GM21515 (cell line): ENCODE results near the gene CCDC77.

ENCODE experiments used
- ATAC-seq: cut with Tn5 transposase; IDR thresholded peaks from one replicate; pipeline ENCODE4 v1.9.1; 2021; ENCODE audit not compliant: unreplicated experiment

The CCDC77 gene

DNA sequence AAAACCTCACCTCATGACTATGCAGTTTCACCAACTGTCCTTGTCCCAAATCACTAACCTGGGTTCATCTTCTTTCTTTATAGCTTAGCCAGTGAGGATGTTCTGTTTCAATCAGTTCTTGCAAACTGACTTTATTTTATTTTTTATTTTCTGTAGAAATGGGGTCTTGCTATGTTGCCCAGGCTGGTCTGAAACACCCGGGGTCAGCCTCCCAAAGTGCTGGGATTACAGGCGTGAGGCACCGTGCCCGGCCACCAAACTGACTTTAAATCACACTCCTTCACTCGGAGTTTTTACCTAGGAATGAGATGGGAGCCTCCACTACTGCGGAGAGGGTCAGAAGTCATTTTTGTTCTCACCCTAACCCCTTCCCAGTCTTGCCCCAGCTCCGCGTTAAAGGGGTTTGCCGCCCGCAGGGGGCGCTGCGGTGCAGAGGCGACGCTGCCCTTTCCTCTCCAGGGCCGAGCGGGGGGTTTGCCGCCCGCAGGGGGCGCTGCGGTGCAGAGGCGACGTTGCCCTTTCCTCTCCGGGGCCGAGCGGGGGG, 51.3 kb downstream of the CCDC77 start:
- ATAC-seq, result no peak

- no peak for ATAC-seq
Observed at GRCh38 chr12:454833-455232, 53.4 kb downstream of the CCDC77 start.

DNA sequence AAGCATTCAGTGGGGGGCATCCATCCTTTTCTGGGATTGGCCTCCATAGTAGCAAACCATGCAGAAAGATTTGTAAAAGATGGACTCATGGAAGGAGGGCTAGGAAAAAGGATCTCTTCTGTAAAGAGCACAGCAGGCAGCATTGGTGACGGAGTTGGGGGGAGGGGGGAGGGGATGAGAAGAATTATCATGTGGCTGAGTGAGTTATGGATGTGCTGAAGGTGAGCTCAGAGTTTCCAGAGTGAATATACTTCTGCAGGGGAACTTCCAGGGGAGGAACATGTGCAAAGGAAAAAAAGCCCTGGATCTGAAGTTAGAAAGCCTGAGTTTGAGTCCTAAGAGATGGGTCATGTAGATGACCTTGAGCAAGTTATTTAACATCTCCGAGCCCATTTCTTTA, 54.4 kb downstream of the CCDC77 start:
- ATAC-seq, result no peak

DNA sequence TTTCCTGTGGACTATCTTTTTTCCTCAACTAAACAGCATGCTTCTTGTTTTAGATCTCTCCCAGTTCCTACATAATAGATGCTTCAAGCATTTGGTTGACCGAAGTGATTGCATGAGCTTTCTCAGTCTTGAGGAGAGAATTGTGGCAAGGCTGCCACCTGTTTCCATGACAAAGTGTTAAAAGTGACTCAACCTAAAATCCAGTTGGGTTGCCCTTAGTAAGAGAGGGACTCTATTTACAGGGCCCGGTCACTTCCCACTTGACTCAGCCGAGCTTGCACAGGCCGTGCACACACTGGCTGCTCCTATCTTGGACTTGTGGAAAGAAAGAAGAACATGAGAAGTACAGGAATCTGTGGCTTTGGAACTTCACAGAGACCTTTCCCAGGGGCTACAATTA, 56.2 kb downstream of the CCDC77 start:
- no peak for ATAC-seq

- no peak for ATAC-seq
Observed at GRCh38 chr12:459050-459429, 57.6 kb downstream of the CCDC77 start.

- ATAC-seq, result no peak
Observed at GRCh38 chr12:459430-460258, 58.2 kb downstream of the CCDC77 start, which contains the start of gene B4GALNT3. Gene B4GALNT3, plus strand, starts transcription at chr12:459939. Its CDS starts 438 bp downstream, at chr12:460377.

DNA sequence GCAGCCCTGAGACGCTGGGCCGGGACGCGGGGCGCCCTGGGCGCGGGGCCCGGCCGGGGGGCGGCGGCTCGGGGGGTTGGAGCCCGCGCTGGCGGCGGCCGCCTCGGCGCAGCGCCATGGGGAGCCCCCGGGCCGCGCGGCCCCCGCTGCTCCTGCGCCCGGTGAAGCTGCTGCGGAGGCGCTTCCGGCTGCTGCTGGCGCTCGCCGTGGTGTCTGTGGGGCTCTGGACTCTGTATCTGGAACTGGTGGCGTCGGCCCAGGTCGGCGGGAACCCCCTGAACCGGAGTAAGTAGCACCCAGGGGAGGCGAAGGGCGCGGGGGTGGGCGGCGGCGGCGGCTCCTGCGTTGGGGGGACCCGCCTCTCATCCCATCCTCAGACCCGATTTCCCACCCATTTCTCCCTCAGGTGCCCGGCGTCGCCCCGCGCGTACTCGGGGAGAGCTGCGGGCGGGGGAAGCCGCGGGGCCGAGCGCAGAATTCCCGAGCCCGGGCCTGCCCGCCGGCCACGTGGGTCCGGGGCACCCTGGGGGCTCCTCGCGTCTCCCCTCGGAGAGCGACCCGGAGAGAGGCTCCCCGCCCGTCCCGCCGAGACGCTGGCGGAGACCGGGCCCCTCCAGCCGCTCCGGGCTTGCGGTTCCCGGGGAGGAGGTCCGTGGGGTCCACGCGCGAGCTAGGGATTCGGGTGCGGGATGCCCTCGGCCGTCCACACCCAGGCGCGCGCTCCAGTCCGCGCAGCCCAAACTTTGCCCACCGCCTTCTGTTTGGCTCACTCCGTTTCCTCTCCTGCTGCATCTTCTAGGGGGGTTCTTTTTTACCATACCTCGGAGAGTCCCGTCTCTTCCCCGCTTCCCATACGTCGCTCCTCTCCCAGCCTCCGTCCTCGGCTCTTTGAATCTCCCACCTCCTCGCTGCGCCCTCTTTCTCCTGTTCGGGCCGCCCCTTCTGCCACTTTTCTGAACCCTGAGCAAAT, 59.1 kb downstream of the CCDC77 start:
- no peak for ATAC-seq

GRCh38 chr12:461425-461824, 60.0 kb downstream of the CCDC77 start:
- no peak for ATAC-seq

GRCh38 chr12:462936-463705, 61.7 kb downstream of the CCDC77 start:
- ATAC-seq, result no peak

DNA sequence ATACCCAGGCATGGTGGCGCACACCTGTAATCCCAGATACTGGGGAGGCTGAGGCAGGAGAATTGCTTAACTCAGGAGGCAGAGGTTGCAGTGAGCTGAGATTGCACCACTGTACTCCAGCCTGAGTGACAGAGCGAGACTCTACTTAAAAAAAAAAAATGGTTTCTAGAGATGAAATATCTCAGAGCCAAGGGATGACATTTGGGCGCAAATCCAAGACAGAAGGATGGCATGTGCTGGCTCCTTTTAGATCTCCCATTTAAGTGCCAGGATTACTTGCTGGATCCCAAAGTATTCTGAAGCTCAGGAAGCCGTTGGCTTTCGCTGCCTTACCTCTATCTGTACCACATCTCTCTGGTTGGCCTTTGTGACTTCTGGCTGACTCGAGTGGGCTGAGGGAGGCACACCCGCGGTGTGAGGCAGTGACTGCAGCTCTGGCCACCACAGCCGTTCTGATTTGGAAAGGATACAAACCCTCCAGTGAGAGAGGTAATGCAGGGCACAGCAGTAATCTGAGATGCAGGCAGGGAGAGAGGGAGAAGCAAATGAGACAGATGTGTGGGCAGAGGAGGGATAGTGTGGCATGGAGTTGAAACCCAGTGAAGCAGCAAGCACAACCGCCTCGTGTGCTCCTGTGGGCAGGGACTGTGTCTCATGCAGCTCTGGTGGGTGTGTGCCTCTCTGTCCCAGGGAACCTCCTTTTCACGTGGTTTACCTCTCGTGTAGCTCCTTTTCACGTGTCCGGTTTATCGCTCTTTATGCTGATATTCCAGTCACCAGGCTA, 63.2 kb downstream of the CCDC77 start:
- ATAC-seq, result no peak

DNA sequence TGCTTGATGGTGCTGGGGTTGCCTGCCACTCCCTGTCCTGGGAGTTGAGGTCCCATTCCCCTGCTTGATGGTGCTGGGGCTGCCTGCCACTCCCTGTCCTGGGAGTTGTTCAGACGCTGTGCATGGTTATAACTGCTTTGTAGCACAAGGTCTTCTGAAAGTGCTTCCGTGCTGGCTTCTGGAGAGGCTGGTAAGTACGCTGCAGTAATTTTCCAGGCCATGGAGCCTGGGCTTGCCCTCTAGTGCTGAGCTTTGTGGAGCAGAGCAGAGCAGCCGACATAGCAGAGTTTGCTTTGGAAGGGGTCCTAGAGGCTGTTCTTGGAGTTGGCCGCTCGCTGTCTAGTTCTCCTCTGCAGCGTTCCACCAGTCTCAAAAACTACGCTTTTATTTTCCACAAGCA, 64.6 kb downstream of the CCDC77 start:
- no peak for ATAC-seq

GRCh38 chr12:466762-467161, 65.3 kb downstream of the CCDC77 start:
- no peak for ATAC-seq

- no peak for ATAC-seq
Observed at GRCh38 chr12:467591-467990, 66.1 kb downstream of the CCDC77 start.

DNA sequence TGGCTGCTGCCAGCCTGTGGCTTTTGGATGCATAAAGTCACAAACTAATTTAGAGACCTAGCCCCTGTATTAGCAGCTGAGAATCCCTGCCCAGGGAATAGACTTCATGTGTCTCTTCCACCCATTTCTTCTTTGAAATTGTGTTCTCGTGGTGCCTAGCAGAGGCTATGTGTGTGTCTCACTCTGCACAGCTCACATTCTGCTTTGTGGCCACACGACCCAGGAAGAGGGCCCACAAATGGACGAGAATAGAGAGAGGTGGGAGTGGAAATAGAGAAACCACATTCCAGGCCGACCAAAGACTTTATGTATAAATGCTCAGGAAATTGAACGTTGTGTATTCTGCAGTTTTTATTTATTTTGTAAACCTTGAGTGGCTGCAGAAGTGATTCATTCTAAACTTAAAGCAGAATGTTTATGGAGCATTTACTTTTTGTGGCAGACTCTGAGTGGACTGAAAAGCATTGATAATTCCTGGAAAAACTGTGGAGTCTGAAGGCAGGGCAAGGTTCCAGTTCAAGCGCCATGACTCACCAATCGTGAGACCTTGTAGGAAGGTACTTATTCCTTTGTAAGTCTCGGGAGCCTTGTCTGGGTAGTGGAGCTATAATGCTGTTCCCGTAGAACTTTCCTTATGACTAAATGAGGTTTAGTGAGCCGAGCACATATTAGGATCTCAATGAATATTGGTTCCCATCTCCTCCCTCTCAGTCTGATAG, 67.4 kb downstream of the CCDC77 start:
- ATAC-seq, result no peak

- ATAC-seq, result no peak
Observed at GRCh38 chr12:470133-470532, 68.7 kb downstream of the CCDC77 start.

DNA sequence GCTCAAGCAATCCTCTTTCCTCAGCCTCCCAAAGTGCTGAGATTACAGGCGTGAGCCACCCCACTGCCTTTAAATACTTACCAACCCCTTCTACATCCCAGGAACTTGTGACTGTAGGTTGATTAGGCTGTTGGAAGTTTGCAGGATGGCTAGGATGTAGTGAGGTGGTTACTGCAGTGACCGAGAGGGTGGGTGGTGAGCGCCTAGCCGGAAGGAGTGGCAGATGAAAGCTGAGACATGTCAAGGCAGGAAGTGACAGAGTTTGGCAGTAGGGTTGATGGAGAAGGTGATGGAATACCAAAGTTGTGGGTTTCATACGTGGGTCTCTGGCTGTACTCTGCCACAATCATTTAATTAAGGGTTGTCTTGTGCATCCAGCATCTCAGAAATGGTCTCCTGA, 71.8 kb downstream of the CCDC77 start:
- ATAC-seq, result no peak

DNA sequence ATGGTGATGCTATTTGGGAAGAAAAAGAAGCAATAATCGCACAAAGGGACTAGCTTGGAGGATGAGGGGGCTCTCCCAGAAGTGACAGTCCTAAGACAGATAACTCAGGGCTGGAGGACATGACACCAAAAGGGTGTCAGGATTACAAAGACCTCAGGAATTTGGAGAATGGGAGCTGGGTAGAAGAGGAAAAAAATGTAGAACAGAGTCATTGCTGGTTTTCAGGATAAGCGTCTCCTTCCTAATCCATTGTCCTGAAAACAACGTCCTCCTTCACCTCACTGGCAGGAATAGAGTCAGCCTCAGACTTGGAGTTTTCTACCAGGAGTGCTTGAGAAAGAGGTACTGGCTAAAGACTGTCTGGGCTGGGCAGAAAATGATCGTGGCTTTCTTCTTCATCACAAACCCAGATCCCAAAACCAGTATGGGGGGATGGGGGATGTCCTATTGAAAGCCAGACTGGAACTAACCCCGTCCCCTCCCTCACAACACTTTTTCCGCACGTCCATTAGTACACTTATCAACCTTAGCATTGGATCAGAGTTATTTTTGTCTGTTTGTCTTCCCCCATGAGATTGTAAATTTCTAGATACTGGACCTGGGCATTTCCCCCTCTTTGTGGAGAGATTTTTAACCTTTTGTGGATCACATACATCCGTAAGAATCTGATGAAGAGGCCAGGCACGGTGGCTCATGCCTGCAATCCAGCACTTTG, 72.6 kb downstream of the CCDC77 start:
- ATAC-seq, result no peak

DNA sequence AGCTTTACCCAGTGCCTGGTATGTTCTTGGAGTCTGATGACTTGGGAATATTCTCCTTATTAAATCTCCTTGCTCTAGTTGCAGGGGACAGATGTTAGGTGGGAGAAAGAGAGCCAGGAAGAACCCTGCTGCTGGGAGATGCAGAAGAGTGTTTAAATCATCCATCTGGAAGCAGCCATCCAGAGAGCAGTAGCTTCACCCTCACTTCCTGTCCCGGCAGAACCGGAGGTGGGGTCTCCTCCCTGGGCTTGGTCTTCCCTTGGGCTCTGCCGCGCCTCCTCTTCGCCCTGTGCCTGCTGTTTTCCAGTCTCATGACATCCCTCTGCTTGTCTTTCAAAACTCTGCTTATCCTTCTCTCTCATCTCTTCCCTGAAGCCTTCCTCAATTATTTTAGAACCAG, 73.8 kb downstream of the CCDC77 start:
- no peak for ATAC-seq

DNA sequence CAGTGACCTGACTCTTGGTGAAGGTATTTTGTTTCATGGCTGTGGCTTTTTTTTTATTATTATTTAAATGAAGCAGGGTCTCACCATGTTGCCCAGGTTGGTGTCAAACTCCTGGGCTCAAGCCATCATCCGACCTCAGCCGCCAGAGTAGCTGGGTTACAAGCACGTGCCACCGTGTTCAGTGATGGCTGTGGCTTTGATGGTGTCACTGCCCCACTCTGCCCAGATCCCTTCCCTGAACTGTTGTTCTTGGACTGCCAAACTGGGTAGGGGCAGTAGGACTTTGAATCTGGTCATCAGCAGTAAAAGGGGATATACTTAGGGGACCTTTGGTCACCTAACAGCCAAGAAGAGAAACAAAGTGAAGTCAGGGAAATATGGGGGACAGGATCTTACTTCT, 77.7 kb downstream of the CCDC77 start:
- no peak for ATAC-seq
